ENCODE measurements around the gene TFPI. TPM values are rescaled to one million over a fixed set of nuclear protein-coding genes. Genes with fewer than 3 reads are reported as not detected.

TFPI gene
- total RNA-seq, 2 donors from 2014 or later: 63.5 to 86.8 TPM

DNA sequence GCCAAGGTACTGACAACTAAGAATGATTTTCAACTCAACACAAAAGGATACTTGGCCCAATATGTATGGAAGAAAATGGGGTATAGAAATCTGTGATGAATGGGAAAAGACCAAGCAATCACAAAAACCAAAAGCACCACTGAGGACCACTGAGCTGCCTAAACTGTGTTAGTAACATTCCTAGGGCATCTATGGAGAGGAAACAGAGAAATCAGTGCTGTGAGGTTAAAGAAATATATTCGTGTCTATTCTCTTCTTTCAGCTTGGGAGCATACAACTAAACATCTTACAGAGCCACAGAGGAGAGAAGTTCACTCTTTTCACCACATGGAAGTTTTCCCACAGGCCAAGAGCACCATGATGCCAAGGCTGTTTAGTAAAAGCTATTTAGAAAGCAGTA, 58.9 kb downstream of the TFPI start:
- Histone ChIP-seq H3K27me3 (replicated peaks; ENCODE audit: insufficient read depth) (no peaks in the 10 kb centered on the region), H3K27ac (no peak overlapping the region), H3K4me3 (no peak overlapping the region), H3K9me3 (no peaks in the 10 kb centered on the region), H3K4me1 (ENCODE audit: control insufficient read depth in 1 of 2, low read depth in 2 of 2) (peaks cover 0 to 3% of the 10 kb centered on the region in 2 donors), H3K36me3 (no peaks in the 10 kb centered on the region)
- no peak for TF ChIP-seq CTCF (IDR thresholded peaks at IDR 0.05)
- ATAC-seq (ENCODE audit: insufficient number of reproducible peaks, low FRiP score, low read depth) (no peak), DNase-seq (ENCODE audit: low spot score) (no peak)

- no peak overlapping the region for H3K27ac ChIP-seq
- no peak for TF ChIP-seq CTCF (IDR thresholded peaks at IDR 0.05)
- no peak for ATAC-seq (ENCODE audit: insufficient number of reproducible peaks, low FRiP score, low read depth)
- H3K36me3 ChIP-seq: no peaks in the 10 kb centered on the region
- no peak overlapping the region for H3K4me3 ChIP-seq
- DNase-seq (ENCODE audit: low spot score): no peak
- no peaks in the 10 kb centered on the region for H3K9me3 ChIP-seq
- H3K27me3 ChIP-seq (replicated peaks; ENCODE audit: insufficient read depth): no peaks in the 10 kb centered on the region
- peaks cover 0 to 2% of the 10 kb centered on the region in 2 donors for H3K4me1 ChIP-seq (ENCODE audit: control insufficient read depth in 1 of 2, low read depth in 2 of 2)
Measured at GRCh38 chr2:187493877-187494568, 60.2 kb downstream of the TFPI start.

DNA sequence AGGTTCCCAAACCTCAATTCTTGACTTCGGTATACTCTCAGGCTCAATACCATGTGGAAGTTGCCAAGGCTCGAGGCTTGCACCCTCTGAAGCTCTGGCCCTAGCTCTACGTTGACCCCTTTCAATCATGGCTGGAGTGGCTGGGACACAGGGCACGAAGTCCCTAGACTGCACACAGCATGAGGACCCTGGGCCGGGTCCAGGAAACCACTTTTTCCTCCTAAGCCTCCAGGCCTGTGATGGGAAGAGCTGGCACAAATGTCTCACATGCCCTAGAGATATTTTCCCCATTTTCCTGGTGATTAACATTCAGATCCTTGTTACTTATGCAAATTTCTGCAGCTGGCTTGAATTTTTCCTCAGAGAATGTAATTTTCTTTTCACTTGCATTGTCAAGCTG, 61.1 kb downstream of the TFPI start:
- TF ChIP-seq CTCF (IDR thresholded peaks at IDR 0.05): no peak
- ATAC-seq (ENCODE audit: insufficient number of reproducible peaks, low FRiP score, low read depth): no peak
- peaks cover 0 to 2% of the 10 kb centered on the region in 2 donors for H3K4me1 ChIP-seq (ENCODE audit: control insufficient read depth in 1 of 2, low read depth in 2 of 2)
- H3K27me3 ChIP-seq (replicated peaks; ENCODE audit: insufficient read depth): no peaks in the 10 kb centered on the region
- H3K36me3 ChIP-seq: no peaks in the 10 kb centered on the region
- no peaks in the 10 kb centered on the region for H3K9me3 ChIP-seq
- no peak overlapping the region for H3K4me3 ChIP-seq
- no peak overlapping the region for H3K27ac ChIP-seq
- DNase-seq (ENCODE audit: low spot score): no peak

GRCh38 chr2:187486241-187486640, 68.0 kb downstream of the TFPI start:
- ATAC-seq (ENCODE audit: insufficient number of reproducible peaks, low FRiP score, low read depth) (no peak), DNase-seq (ENCODE audit: low spot score) (no peak)
- no peak for TF ChIP-seq CTCF (IDR thresholded peaks at IDR 0.05)
- Histone ChIP-seq H3K4me1 (ENCODE audit: control insufficient read depth in 1 of 2, low read depth in 2 of 2) (peaks cover 0 to 2% of the 10 kb centered on the region in 2 donors), H3K9me3 (no peaks in the 10 kb centered on the region), H3K4me3 (no peak overlapping the region), H3K27me3 (replicated peaks; ENCODE audit: insufficient read depth) (no peaks in the 10 kb centered on the region), H3K27ac (no peak overlapping the region), H3K36me3 (no peaks in the 10 kb centered on the region)

GRCh38 chr2:187485523-187485922, 68.7 kb downstream of the TFPI start:
- H3K27ac ChIP-seq: no peak overlapping the region
- peaks cover 0 to 2% of the 10 kb centered on the region in 2 donors for H3K4me1 ChIP-seq (ENCODE audit: control insufficient read depth in 1 of 2, low read depth in 2 of 2)
- H3K9me3 ChIP-seq: no peaks in the 10 kb centered on the region
- H3K4me3 ChIP-seq: no peak overlapping the region
- no peak for DNase-seq (ENCODE audit: low spot score)
- no peaks in the 10 kb centered on the region for H3K27me3 ChIP-seq (replicated peaks; ENCODE audit: insufficient read depth)
- ATAC-seq (ENCODE audit: insufficient number of reproducible peaks, low FRiP score, low read depth): no peak
- H3K36me3 ChIP-seq: no peaks in the 10 kb centered on the region
- TF ChIP-seq CTCF (IDR thresholded peaks at IDR 0.05): no peak
